SK-N-MC (cell line): Measurements from ENCODE around the gene EHBP1.

Experiments
- EZH2 ChIP-seq: fragments of 200-600 bp; sonication (generic); IDR thresholded peaks from one replicate; pipeline ENCODE4 v1.6.1; 2017; ENCODE audit warnings: antibody characterized with exemption
- POLR2AphosphoS5 ChIP-seq: IDR thresholded peaks from 2 replicates; pipeline ENCODE4 v1.6.1; 2012; ENCODE audit warnings: mild to moderate bottlenecking, low read depth, low read length, borderline replicate concordance

- no peak for TF ChIP-seq EZH2
- TF ChIP-seq POLR2AphosphoS5: no peak
Measured at GRCh38 chr2:62775367-62775668, 69.8 kb downstream of the EHBP1 start.
